Fibroblast of mammary gland (primary cell): ENCODE measurements around the gene NLRC3.

ENCODE experiments used
- DNase-seq: peaks from one replicate; pipeline ENCODE4 v3.0.0-alpha.2; 2010; ENCODE audit warnings: low read depth
- H3K4me3 ChIP-seq: 2 replicates; pipeline ENCODE4 v1.5.1; 2011; ENCODE audit warnings: low read depth, mild to moderate bottlenecking, low read length, moderate library complexity; ENCODE audit not compliant: control insufficient read depth
- TF ChIP-seq, protein P1 (sequence below): conservative IDR thresholded peaks from 2 replicates; pipeline ENCODE4 v1.5.1; 2011; ENCODE audit warnings: low read depth, low read length, inconsistent platforms; ENCODE audit not compliant: control insufficient read depth, insufficient read depth

The NLRC3 gene

DNA sequence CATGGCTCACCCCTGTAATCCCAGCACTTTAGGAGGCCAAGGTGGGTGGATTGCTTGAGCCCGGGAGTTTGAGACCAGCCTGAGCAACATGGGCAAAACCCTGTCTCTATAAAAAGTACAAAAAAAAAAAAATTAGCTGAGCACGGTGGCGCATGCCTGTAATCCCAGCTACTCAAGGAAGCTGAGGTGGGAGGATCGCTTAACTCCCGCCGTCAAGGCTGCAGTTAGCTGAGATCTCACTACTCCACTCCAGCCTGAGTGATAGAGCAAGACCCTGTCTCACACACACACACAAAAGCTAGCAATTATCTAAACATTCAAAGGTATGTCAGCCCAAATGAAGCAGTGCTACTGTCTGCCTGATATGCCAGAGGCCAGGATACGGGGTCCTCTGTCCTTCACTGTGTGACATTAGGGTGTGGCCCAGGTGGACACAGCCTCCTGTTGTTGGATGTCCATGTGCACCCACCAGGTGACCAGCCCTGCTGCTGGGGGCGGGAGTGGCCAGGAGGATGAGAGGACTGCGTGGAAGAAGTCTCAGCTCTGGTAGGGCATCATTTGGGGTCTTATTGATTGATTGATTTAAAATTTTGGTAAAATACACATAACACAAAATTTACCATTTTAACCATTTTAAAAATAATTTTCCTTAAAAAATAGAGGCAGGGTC lies 3.9 kb downstream of the NLRC3 start:
- DNase-seq = no peak
- TF ChIP-seq, protein P1, sequence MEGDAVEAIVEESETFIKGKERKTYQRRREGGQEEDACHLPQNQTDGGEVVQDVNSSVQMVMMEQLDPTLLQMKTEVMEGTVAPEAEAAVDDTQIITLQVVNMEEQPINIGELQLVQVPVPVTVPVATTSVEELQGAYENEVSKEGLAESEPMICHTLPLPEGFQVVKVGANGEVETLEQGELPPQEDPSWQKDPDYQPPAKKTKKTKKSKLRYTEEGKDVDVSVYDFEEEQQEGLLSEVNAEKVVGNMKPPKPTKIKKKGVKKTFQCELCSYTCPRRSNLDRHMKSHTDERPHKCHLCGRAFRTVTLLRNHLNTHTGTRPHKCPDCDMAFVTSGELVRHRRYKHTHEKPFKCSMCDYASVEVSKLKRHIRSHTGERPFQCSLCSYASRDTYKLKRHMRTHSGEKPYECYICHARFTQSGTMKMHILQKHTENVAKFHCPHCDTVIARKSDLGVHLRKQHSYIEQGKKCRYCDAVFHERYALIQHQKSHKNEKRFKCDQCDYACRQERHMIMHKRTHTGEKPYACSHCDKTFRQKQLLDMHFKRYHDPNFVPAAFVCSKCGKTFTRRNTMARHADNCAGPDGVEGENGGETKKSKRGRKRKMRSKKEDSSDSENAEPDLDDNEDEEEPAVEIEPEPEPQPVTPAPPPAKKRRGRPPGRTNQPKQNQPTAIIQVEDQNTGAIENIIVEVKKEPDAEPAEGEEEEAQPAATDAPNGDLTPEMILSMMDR = no peak
- no peak overlapping the region for H3K4me3 ChIP-seq

DNA sequence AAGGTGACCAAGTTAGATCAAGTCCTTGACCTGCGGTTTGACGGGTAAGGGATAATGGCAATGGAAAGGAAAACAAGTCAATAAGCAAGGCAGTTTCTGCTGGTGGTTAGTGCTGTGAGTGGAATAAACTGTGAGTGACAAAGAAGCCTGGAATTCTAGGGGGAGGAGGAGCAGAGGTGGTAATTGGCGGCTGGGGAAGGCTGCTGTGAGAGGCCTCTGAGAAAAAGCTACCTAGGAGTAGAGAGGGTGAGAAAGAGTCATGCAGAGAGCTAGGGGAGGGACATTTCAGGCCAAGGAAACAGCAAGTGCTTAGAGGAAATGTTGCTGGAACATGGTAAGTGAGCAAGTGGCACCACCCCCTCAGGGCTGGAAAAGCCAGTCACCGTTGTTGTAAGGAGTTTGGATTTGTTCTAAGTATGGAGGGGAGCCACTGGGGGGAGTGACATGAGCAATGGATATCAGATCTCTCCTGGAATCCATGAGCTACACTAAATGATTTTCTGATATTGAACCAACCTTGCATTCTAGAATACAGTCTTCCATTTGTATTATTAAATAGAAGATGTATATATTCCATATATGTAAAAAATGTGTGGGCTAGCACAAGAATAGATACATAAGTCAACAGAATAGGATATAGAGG lies 6.7 kb downstream of the NLRC3 start:
- H3K4me3 ChIP-seq = no peak overlapping the region
- TF ChIP-seq, protein P1 = no peak
- DNase-seq = no peak

DNA sequence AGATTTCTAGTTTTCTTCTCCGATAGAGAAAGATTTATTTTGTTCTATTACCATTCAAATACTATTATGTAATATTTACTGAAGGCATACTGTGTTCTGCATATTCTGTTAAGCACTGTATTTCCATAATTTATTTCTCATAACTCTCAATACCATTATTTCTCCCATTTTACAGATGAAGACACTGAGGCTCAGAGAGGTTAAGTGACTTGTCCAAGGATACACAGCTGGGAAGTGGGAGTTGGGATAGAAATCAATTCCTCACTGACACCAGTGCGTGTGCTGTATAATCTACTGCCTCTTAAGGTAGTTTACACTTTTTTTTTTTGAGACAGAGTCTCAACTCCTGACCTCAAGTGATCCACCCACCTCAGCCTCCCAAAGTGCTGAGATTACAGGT lies 7.4 kb downstream of the NLRC3 start:
- TF ChIP-seq, protein P1 = no peak
- no peak overlapping the region for H3K4me3 ChIP-seq
- DNase-seq = no peak

GRCh38 chr16:3566990-3567389 lies 10.2 kb downstream of the NLRC3 start:
- DNase-seq = no peak
- H3K4me3 ChIP-seq = no peak overlapping the region
- TF ChIP-seq, protein P1 = no peak

DNA sequence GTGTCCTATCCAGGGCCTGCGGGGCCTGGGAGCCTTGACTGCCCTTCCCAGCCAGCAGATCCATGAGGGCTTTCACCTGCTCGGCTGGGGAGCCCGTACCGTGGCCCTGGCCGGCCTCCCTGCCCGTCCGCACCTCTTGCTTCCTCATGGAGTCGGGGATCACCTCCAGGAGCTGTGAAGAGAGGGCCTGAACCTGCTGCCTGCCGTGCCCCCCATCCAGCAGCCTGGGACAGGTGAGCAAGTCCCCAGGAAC lies 12.4 kb downstream of the NLRC3 start:
- no peak overlapping the region for H3K4me3 ChIP-seq
- no peak for DNase-seq
- TF ChIP-seq, protein P1 = no peak

- TF ChIP-seq, protein P1 = no peak
- no peak for DNase-seq
- H3K4me3 ChIP-seq = no peak overlapping the region
Measured at GRCh38 chr16:3564130-3564888, 12.9 kb downstream of the NLRC3 start.
